Left ventricle myocardium inferior (tissue), 1 donor: ENCODE measurements around the gene COL23A1. TPM values are rescaled to one million over a fixed set of nuclear protein-coding genes. Genes with fewer than 3 reads are reported as not detected.
A peak's percentile ranks its signal among the peaks of the same experiment; 100 is the strongest.
"Not testable (repeated sequence)": the region's sequence is repeated elsewhere in the genome, so short reads cannot be mapped to it uniquely, and the experiment has no call there.

Experiments
- DNase-seq: peaks from one replicate; pipeline ENCODE4 v3.0.0-alpha.2; 2020
- H3K27ac ChIP-seq: fragments of 200-600 bp; replicated peaks from 2 replicates; pipeline ENCODE4 v1.8.0; 2021
- H3K27me3 ChIP-seq: fragments of 200-600 bp; 2 replicates; pipeline ENCODE4 v1.8.0; 2021; ENCODE audit warnings: low read depth
- H3K36me3 ChIP-seq: fragments of 200-600 bp; 2 replicates; pipeline ENCODE4 v1.8.0; 2021
- H3K4me1 ChIP-seq: fragments of 200-600 bp; 2 replicates; pipeline ENCODE4 v1.8.0; 2021
- H3K4me3 ChIP-seq: fragments of 200-600 bp; 2 replicates; pipeline ENCODE4 v1.8.0; 2021; ENCODE audit warnings: mild to moderate bottlenecking, moderate library complexity
- H3K9me3 ChIP-seq: fragments of 200-600 bp; replicated peaks from 2 replicates; pipeline ENCODE4 v1.8.0; 2021
- CTCF ChIP-seq: fragments of 200-600 bp; IDR thresholded peaks from 2 replicates; pipeline ENCODE4 v1.8.0; 2021; ENCODE audit warnings: antibody characterized with exemption, mild to moderate bottlenecking, borderline replicate concordance
- intact Hi-C: fragments of 100-400 bp; cut with micrococcal nuclease; formaldehyde crosslinking; loops from one replicate; pipeline ENCODE4 v1.11.0; 2022
- total RNA-seq: library from RNA; stranded (reverse); fragmentation: NEBNext Ultra II Directional; extraction: Animal tissue kit (Norgen Biotek cat#: 25700); gene quantifications from one replicate; pipeline ENCODE4 v1.2.1, GENCODE V29; 2021
- donor health status: DM: no; HTN: yes; CAD: no; lungs with severe emphysema.

Gene COL23A1
- total RNA-seq, 1 donor from 2014 or later = 27.4 TPM

GRCh38 chr5:178490935-178491652 lies 99.1 kb downstream of the COL23A1 start:
- peaks cover 5% of the 10 kb centered on the region for H3K27me3 ChIP-seq
- no peak for DNase-seq
- no peaks in the 10 kb centered on the region for H3K9me3 ChIP-seq
- H3K4me3 ChIP-seq = no peak overlapping the region
- no peak for TF ChIP-seq CTCF
- H3K4me1 ChIP-seq = peaks cover 10% of the 10 kb centered on the region
- H3K27ac ChIP-seq = no peak overlapping the region
- H3K36me3 ChIP-seq = no peaks in the 10 kb centered on the region
- intact Hi-C loops = no loop called here

- intact Hi-C loops = no loop called here
- Histone ChIP-seq H3K27me3 (peaks cover 5% of the 10 kb centered on the region), H3K36me3 (no peaks in the 10 kb centered on the region), H3K4me3 (no peak overlapping the region), H3K9me3 (no peaks in the 10 kb centered on the region), H3K4me1 (peaks cover 10% of the 10 kb centered on the region), H3K27ac (no peak overlapping the region)
- TF ChIP-seq CTCF = no peak
- DNase-seq = no peak
These were observed 100.8 kb downstream of the COL23A1 start for GRCh38 chr5:178489271-178489976.

GRCh38 chr5:178488696-178489095 lies 101.5 kb downstream of the COL23A1 start:
- H3K27ac ChIP-seq = no peak overlapping the region
- peaks cover 10% of the 10 kb centered on the region for H3K4me1 ChIP-seq
- H3K27me3 ChIP-seq = peaks cover 5% of the 10 kb centered on the region
- TF ChIP-seq CTCF = no peak
- no peak for DNase-seq
- H3K4me3 ChIP-seq = no peak overlapping the region
- no peaks in the 10 kb centered on the region for H3K9me3 ChIP-seq
- intact Hi-C loops = no loop called here
- no peaks in the 10 kb centered on the region for H3K36me3 ChIP-seq

GRCh38 chr5:178487911-178488600 lies 102.1 kb downstream of the COL23A1 start:
- TF ChIP-seq CTCF = no peak
- H3K9me3 ChIP-seq = no peaks in the 10 kb centered on the region
- H3K27me3 ChIP-seq = peaks cover 5% of the 10 kb centered on the region
- H3K36me3 ChIP-seq = no peaks in the 10 kb centered on the region
- intact Hi-C loops = no loop called here
- DNase-seq = no peak
- no peak overlapping the region for H3K27ac ChIP-seq
- H3K4me3 ChIP-seq = no peak overlapping the region
- peaks cover 10% of the 10 kb centered on the region for H3K4me1 ChIP-seq

- H3K27ac ChIP-seq, H3K9me3 ChIP-seq, intact Hi-C loops, H3K4me1 ChIP-seq, H3K4me3 ChIP-seq, H3K36me3 ChIP-seq, H3K27me3 ChIP-seq: not testable (repeated sequence)
- DNase-seq = peak; percentile 36
These were observed 103.2 kb downstream of the COL23A1 start for GRCh38 chr5:178486878-178487512.
